ENCODE results near the gene DLG2.

DLG2 gene

GRCh38 chr11:83502041-83502440 lies 2125.1 kb downstream of the DLG2 start:
- Mint-ChIP-seq H3K4me3 (no peak overlapping the region), H3K27me3 (ENCODE audit: low read depth) (no peaks in the 10 kb centered on the region)

DNA sequence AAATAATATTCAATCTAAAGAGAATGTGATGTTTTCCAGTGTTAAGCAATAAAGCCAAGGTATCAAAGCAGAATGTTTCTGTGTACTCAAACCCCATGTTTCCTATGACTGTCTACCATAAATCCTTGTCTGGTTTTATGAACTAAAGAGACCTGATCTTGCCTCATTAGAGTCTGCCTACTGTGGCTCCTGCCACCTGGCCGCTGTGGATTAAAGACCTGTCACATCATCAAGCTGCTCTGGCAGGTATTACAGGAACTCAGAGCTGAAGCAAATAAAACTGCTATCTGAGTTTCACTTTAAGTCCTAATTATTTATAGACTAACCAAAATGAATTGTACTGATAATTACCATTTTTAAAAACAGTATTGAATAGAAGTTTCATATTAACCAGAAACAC lies 2133.2 kb downstream of the DLG2 start:
- DNase-seq (ENCODE audit: low spot score) = no peak
- Mint-ChIP-seq H3K27ac (no peak overlapping the region), H3K27me3 (ENCODE audit: low read depth) (no peaks in the 10 kb centered on the region), H3K9me3 (no peaks in the 10 kb centered on the region), H3K4me3 (no peak overlapping the region), H3K36me3 (ENCODE audit: low read depth) (no peaks in the 10 kb centered on the region), H3K4me1 (ENCODE audit: low read depth) (no peaks in the 10 kb centered on the region)

More at GRCh38 chr11:83502041-83502440, 2125.1 kb downstream of the DLG2 start:
- no peaks in the 10 kb centered on the region for H3K9me3 Mint-ChIP-seq
- no peaks in the 10 kb centered on the region for H3K4me1 Mint-ChIP-seq (ENCODE audit: low read depth)
- no peak for DNase-seq (ENCODE audit: low spot score)
- H3K36me3 Mint-ChIP-seq (ENCODE audit: low read depth) = no peaks in the 10 kb centered on the region
- H3K27ac Mint-ChIP-seq = no peak overlapping the region

- Mint-ChIP-seq H3K27ac (no peak overlapping the region), H3K9me3 (no peaks in the 10 kb centered on the region), H3K4me1 (ENCODE audit: low read depth) (no peaks in the 10 kb centered on the region), H3K36me3 (ENCODE audit: low read depth) (no peaks in the 10 kb centered on the region), H3K4me3 (no peak overlapping the region), H3K27me3 (ENCODE audit: low read depth) (no peaks in the 10 kb centered on the region)
- DNase-seq (ENCODE audit: low spot score) = no peak
Observed at GRCh38 chr11:83493034-83493433, 2134.1 kb downstream of the DLG2 start.

GRCh38 chr11:83483808-83484207 lies 2143.3 kb downstream of the DLG2 start:
- Mint-ChIP-seq H3K36me3 (ENCODE audit: low read depth) (no peaks in the 10 kb centered on the region), H3K4me3 (no peak overlapping the region), H3K9me3 (no peaks in the 10 kb centered on the region), H3K4me1 (ENCODE audit: low read depth) (no peaks in the 10 kb centered on the region), H3K27me3 (ENCODE audit: low read depth) (peaks cover 2% of the 10 kb centered on the region), H3K27ac (no peak overlapping the region)
- no peak for DNase-seq (ENCODE audit: low spot score)

DNA sequence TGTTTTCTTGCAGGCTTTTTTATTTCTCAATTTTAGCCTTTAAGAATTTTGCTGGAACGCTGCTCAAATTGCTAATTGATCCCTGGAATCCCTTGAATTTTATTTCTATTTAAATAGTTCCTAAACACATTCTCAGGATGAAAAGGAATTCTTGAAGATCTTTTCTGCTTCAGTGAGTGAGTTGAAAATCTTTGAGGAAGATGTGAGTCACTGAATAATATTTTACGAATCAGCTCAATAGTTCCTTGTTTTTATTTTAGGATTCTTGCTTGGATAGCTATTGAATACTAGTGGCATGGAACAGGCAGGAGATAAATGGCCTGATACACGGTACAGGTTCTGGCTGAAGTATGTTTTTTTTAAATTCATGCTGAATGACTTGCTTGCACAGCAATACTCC lies 2146.3 kb downstream of the DLG2 start:
- Mint-ChIP-seq H3K4me3 (no peak overlapping the region), H3K4me1 (ENCODE audit: low read depth) (no peaks in the 10 kb centered on the region), H3K36me3 (ENCODE audit: low read depth) (no peaks in the 10 kb centered on the region), H3K27ac (no peak overlapping the region), H3K9me3 (no peaks in the 10 kb centered on the region), H3K27me3 (ENCODE audit: low read depth) (peaks cover 2% of the 10 kb centered on the region)
- DNase-seq (ENCODE audit: low spot score) = no peak

GRCh38 chr11:83480251-83480650 lies 2146.9 kb downstream of the DLG2 start:
- Mint-ChIP-seq H3K27me3 (ENCODE audit: low read depth) (peaks cover 2% of the 10 kb centered on the region), H3K27ac (no peak overlapping the region), H3K36me3 (ENCODE audit: low read depth) (no peaks in the 10 kb centered on the region), H3K4me3 (no peak overlapping the region), H3K9me3 (no peaks in the 10 kb centered on the region), H3K4me1 (ENCODE audit: low read depth) (no peaks in the 10 kb centered on the region)
- DNase-seq (ENCODE audit: low spot score) = no peak

DNA sequence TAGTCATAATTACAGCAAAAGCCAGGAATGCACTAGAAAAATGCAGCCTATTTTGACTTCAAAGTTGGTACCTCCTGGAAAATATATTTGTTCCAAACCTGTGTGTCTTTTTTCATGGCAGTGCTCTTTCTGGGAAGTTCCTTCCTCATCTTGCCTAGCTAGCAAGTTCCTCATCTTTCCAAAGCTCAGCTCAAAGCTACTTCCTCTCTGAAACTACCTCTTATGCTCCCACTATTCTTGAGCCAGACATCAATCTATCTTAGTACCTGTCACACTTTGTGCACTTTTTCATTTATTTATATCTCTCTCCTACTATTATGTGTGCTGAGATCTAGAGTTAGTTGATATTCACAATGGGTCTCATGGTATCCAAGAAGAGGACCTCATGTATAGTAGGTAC lies 2149.4 kb downstream of the DLG2 start:
- no peaks in the 10 kb centered on the region for H3K9me3 Mint-ChIP-seq
- no peaks in the 10 kb centered on the region for H3K4me1 Mint-ChIP-seq (ENCODE audit: low read depth)
- no peak for DNase-seq (ENCODE audit: low spot score)
- H3K27me3 Mint-ChIP-seq (ENCODE audit: low read depth) = peaks cover 2% of the 10 kb centered on the region
- H3K27ac Mint-ChIP-seq = no peak overlapping the region
- no peak overlapping the region for H3K4me3 Mint-ChIP-seq
- H3K36me3 Mint-ChIP-seq (ENCODE audit: low read depth) = no peaks in the 10 kb centered on the region

DNA sequence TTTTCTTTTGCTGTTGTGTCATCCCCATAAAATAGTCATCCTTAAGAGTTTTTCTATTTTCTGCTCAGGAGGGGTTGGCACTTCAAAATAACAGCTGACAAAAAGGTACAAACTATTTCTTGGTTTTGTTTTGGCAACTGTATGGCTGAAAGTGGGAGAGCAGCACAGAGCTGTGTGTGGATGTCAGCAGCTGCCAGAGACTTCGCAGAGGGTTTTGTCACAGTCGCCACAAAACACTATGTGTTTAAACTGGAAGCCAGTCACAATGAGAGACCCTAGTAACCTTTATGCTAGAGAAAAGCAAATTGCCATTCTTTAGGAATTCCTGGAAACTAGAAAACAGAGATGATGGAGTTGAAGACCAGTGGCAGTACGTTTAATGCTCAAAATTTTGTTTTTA lies 2151.4 kb downstream of the DLG2 start:
- Mint-ChIP-seq H3K27me3 (ENCODE audit: low read depth) (peaks cover 2% of the 10 kb centered on the region), H3K4me3 (no peak overlapping the region), H3K27ac (no peak overlapping the region), H3K4me1 (ENCODE audit: low read depth) (no peaks in the 10 kb centered on the region), H3K9me3 (no peaks in the 10 kb centered on the region), H3K36me3 (ENCODE audit: low read depth) (no peaks in the 10 kb centered on the region)
- DNase-seq (ENCODE audit: low spot score) = no peak

DNA sequence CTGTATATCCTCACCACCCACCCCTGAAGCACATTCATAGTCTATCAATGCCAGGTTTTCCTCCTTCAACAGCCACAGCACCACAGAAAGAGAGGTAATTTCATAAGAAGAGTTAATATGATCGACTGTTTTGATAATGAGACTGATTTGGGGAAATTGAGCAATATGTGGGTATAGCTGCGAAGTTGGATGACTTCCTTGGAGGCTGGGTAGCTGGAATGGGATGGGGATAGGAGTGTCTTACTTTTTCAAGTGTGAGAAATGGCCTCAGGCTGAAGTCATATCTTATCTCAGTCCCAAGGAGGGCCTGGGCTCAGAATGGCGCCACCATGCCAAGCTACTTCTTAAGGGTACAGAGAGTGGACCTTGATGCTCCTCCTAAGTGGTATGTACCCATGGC lies 2153.4 kb downstream of the DLG2 start:
- no peak overlapping the region for H3K4me3 Mint-ChIP-seq
- no peaks in the 10 kb centered on the region for H3K36me3 Mint-ChIP-seq (ENCODE audit: low read depth)
- no peak for DNase-seq (ENCODE audit: low spot score)
- H3K4me1 Mint-ChIP-seq (ENCODE audit: low read depth) = no peaks in the 10 kb centered on the region
- H3K27me3 Mint-ChIP-seq (ENCODE audit: low read depth) = peaks cover 2% of the 10 kb centered on the region
- no peak overlapping the region for H3K27ac Mint-ChIP-seq
- no peaks in the 10 kb centered on the region for H3K9me3 Mint-ChIP-seq

GRCh38 chr11:83472806-83473205 lies 2154.3 kb downstream of the DLG2 start:
- Mint-ChIP-seq H3K27ac (no peak overlapping the region), H3K27me3 (ENCODE audit: low read depth) (peaks cover 2% of the 10 kb centered on the region), H3K4me1 (ENCODE audit: low read depth) (no peaks in the 10 kb centered on the region), H3K4me3 (no peak overlapping the region), H3K36me3 (ENCODE audit: low read depth) (no peaks in the 10 kb centered on the region), H3K9me3 (no peaks in the 10 kb centered on the region)
- DNase-seq (ENCODE audit: low spot score) = no peak

DNA sequence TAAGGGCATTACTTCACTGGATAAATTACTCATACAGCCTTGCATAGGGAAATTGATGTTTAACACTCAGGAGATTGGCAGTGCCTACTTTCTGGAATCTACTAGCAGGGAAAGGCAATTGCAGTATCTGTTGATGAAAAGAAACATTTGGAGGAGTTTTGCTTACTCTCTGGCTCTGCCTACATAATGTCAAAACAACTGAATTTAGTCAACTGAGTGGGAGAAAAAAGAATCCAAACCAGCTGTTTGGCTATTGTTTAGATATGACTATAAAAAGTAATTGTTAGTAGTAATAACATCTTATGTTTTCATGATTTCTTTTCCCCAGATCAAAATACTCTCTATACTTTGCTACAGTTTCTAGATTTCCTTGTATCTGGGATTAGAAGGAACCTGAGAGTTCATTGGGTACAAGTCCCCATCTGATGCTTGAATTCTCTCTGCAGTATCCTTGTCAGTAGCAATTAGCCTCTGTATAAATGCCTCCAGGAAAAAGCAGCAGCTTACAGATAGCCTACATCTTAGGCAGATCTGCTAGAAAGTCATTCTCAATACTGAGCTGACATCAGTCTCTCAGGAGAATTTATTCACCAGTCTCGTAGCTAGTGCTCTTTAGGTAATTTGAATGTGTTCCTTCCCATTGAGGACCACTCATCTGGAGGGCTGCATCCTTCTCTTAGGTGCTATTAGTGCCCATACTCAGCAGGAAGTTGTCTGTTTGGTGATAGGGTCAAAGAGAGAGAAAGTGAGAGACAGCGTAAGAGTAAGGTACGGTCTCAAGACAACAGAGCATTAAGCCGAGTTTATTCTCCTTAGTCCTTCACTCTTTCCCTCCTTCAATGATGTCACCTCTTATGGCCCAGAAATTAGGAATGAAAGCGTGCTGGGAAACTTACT lies 2155.1 kb downstream of the DLG2 start:
- H3K4me1 Mint-ChIP-seq (ENCODE audit: low read depth) = no peaks in the 10 kb centered on the region
- H3K27me3 Mint-ChIP-seq (ENCODE audit: low read depth) = peaks cover 2% of the 10 kb centered on the region
- H3K4me3 Mint-ChIP-seq = no peak overlapping the region
- DNase-seq (ENCODE audit: low spot score) = no peak
- no peaks in the 10 kb centered on the region for H3K36me3 Mint-ChIP-seq (ENCODE audit: low read depth)
- no peak overlapping the region for H3K27ac Mint-ChIP-seq
- H3K9me3 Mint-ChIP-seq = no peaks in the 10 kb centered on the region

DNA sequence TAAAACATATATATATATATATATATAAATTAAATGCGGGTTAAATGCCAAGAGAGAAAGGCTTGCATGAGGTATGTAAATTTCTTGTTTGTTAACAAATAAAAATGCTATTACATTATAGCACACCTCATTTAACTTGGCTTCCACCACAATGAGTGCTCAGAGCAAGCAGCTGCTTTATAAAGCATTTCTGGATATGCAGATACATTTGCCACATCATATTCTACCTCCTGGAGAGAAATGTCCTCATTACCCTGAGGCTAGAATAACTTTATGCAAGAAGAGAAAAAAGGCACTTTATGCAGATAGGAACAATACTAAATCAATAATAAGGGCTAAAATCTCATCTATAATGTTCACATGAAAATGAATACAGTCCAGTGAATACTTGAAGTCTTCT lies 2159.3 kb downstream of the DLG2 start:
- H3K36me3 Mint-ChIP-seq (ENCODE audit: low read depth) = no peaks in the 10 kb centered on the region
- no peaks in the 10 kb centered on the region for H3K9me3 Mint-ChIP-seq
- H3K27me3 Mint-ChIP-seq (ENCODE audit: low read depth) = peaks cover 2% of the 10 kb centered on the region
- no peak overlapping the region for H3K27ac Mint-ChIP-seq
- H3K4me1 Mint-ChIP-seq (ENCODE audit: low read depth) = no peaks in the 10 kb centered on the region
- DNase-seq (ENCODE audit: low spot score) = no peak
- H3K4me3 Mint-ChIP-seq = no peak overlapping the region

DNA sequence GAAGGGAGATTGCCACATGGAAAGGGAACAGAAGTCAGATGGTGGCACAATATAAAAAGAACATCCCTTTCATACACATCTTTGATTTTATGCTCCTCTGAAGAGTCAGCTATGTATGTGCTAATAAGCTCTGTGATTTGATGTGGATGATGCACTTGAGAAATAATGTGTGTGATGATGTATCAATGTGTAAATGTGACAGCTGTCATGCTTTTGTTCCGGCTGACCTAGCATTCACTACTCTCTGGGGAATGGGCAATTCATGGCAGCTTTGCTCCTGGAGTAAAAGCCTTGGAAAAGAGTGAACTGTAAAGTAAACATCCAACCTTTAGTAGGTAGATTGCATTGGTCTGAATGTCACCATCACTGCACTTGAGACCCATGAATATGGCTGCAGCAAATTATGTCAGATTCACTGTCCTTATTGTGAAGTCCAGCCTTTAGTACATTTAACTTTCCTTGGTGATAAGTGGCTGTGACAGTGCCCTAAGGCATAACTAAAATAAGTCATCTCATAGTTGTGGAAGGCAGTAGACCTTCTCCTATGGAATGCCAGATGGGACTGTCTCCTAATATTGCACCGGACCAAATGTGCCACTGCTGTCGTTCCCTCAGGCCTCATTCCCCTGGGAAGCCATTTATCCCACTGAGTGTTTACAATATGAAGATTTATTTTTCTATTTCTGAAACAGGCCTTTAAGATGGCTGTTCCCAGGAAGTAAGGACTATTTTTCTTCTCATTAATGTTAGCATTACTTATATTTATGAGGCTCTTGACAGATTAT lies 2162.8 kb downstream of the DLG2 start:
- H3K27ac Mint-ChIP-seq = no peak overlapping the region
- H3K4me1 Mint-ChIP-seq (ENCODE audit: low read depth) = no peaks in the 10 kb centered on the region
- H3K4me3 Mint-ChIP-seq = no peak overlapping the region
- no peak for DNase-seq (ENCODE audit: low spot score)
- no peaks in the 10 kb centered on the region for H3K9me3 Mint-ChIP-seq
- H3K36me3 Mint-ChIP-seq (ENCODE audit: low read depth) = no peaks in the 10 kb centered on the region
- no peaks in the 10 kb centered on the region for H3K27me3 Mint-ChIP-seq (ENCODE audit: low read depth)

DNA sequence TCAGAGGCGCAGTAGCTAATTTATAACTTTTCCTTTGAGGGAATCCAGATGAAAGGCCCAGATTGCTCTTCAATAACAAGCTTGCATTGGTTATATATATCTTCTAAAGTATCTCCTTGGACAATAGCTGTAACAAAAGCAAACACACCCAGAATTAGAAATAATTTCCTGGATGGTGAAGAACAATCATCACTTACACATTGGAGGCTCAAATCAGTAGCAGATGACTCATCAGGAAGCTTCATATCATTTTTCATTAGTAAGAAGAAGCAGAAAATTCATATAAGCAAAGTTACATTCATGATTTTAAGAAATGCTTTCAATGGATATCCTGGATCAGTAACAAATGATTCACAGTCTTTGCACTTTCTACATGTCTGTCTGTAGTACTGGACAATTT lies 2167.3 kb downstream of the DLG2 start:
- Mint-ChIP-seq H3K27me3 (ENCODE audit: low read depth) (no peaks in the 10 kb centered on the region), H3K36me3 (ENCODE audit: low read depth) (no peaks in the 10 kb centered on the region), H3K9me3 (no peaks in the 10 kb centered on the region), H3K4me1 (ENCODE audit: low read depth) (peaks cover 2% of the 10 kb centered on the region), H3K27ac (no peak overlapping the region), H3K4me3 (no peak overlapping the region)
- DNase-seq (ENCODE audit: low spot score) = no peak

All from T-helper 2 cell treated with Interferon-gamma antibody and Interleukin-4, amounts not matched to agents 5 μg/mL and 100 μg/mL, for 36 hours (primary cell).